T-helper 17 cell (primary cell): ENCODE measurements around the gene CORO2B. TPM values are rescaled to one million over a fixed set of nuclear protein-coding genes. Genes with fewer than 3 reads are reported as not detected.

Source experiments
- ATAC-seq: fragments of 150-1000 bp; cut with Tn5 transposase; 2 replicates; pipeline ENCODE4 v1.10.0; 2021; ENCODE audit warnings: mild to moderate bottlenecking, moderate library complexity
- DNase-seq, 3 donors: peaks; one replicate each; pipeline versions ENCODE4 v3.0.0 to v3.0.0-alpha.2; 2020 to 2021
- H3K9me3 ChIP-seq: one replicate; pipeline ENCODE4 v1.7.0; 2013; ENCODE audit warnings: low read length, mild to moderate bottlenecking; ENCODE audit not compliant: control insufficient read depth, poor library complexity, severe bottlenecking
- H3K27ac Mint-ChIP-seq: one replicate; pipeline ENCODE4 v1.8.0; 2022; ENCODE audit warnings: mild to moderate bottlenecking, moderate library complexity, mixed read lengths
- H3K27me3 Mint-ChIP-seq: one replicate; pipeline ENCODE4 v1.8.0; 2022; ENCODE audit warnings: mixed read lengths
- H3K36me3 Mint-ChIP-seq: one replicate; pipeline ENCODE4 v1.8.0; 2022; ENCODE audit warnings: low read depth, mixed read lengths
- H3K4me1 Mint-ChIP-seq: one replicate; pipeline ENCODE4 v1.8.0; 2022; ENCODE audit warnings: mild to moderate bottlenecking, mixed read lengths
- H3K4me3 Mint-ChIP-seq: one replicate; pipeline ENCODE4 v1.8.0; 2022; ENCODE audit warnings: mild to moderate bottlenecking, moderate library complexity, mixed read lengths
- total RNA-seq, 4 donors: library from RNA in 2 of 4; stranded (reverse) in 2 of 4; gene quantifications; one replicate each; pipeline ENCODE4 v1.2.3 and lab custom pipeline; 2022 to 2026

CORO2B gene
- total RNA-seq, 2 donors from 2014 or later: not detected

GRCh38 chr15:68653801-68654200 lies 75.0 kb downstream of the CORO2B start:
- H3K9me3 ChIP-seq: no peaks in the 10 kb centered on the region
- no peak overlapping the region for H3K4me3 Mint-ChIP-seq
- DNase-seq (no peak), ATAC-seq (no peak)
- peaks cover 4% of the 10 kb centered on the region for H3K27me3 Mint-ChIP-seq
- H3K4me1 Mint-ChIP-seq: no peaks in the 10 kb centered on the region
- no peaks in the 10 kb centered on the region for H3K36me3 Mint-ChIP-seq
- no peak overlapping the region for H3K27ac Mint-ChIP-seq

GRCh38 chr15:68654786-68655560 lies 76.2 kb downstream of the CORO2B start:
- no peak overlapping the region for H3K4me3 Mint-ChIP-seq
- H3K9me3 ChIP-seq: no peaks in the 10 kb centered on the region
- no peaks in the 10 kb centered on the region for H3K4me1 Mint-ChIP-seq
- DNase-seq (no peak), ATAC-seq (no peak)
- H3K36me3 Mint-ChIP-seq: no peaks in the 10 kb centered on the region
- H3K27me3 Mint-ChIP-seq: peaks cover 4% of the 10 kb centered on the region
- no peak overlapping the region for H3K27ac Mint-ChIP-seq

- ATAC-seq (no peak), DNase-seq (no peak)
- H3K27ac Mint-ChIP-seq: no peak overlapping the region
- no peaks in the 10 kb centered on the region for H3K36me3 Mint-ChIP-seq
- H3K4me3 Mint-ChIP-seq: no peak overlapping the region
- H3K4me1 Mint-ChIP-seq: no peaks in the 10 kb centered on the region
- H3K27me3 Mint-ChIP-seq: peaks cover 11% of the 10 kb centered on the region
- no peaks in the 10 kb centered on the region for H3K9me3 ChIP-seq
These were observed 77.1 kb downstream of the CORO2B start for GRCh38 chr15:68655686-68656437.

GRCh38 chr15:68656438-68656739 lies 77.6 kb downstream of the CORO2B start:
- no peak overlapping the region for H3K4me3 Mint-ChIP-seq
- ATAC-seq (no peak), DNase-seq (no peak)
- no peaks in the 10 kb centered on the region for H3K9me3 ChIP-seq
- no peak overlapping the region for H3K27ac Mint-ChIP-seq
- peaks cover 15% of the 10 kb centered on the region for H3K27me3 Mint-ChIP-seq
- H3K36me3 Mint-ChIP-seq: no peaks in the 10 kb centered on the region
- H3K4me1 Mint-ChIP-seq: no peaks in the 10 kb centered on the region

- H3K36me3 Mint-ChIP-seq: no peaks in the 10 kb centered on the region
- H3K4me1 Mint-ChIP-seq: no peaks in the 10 kb centered on the region
- peaks cover 22% of the 10 kb centered on the region for H3K27me3 Mint-ChIP-seq
- H3K4me3 Mint-ChIP-seq: no peak overlapping the region
- H3K9me3 ChIP-seq: no peaks in the 10 kb centered on the region
- no peak for DNase-seq
- no peak overlapping the region for H3K27ac Mint-ChIP-seq
- no peak for ATAC-seq
These were observed 79.4 kb downstream of the CORO2B start for GRCh38 chr15:68658151-68658550.

- Mint-ChIP-seq H3K36me3 (no peaks in the 10 kb centered on the region), H3K27ac (no peak overlapping the region), H3K4me3 (no peak overlapping the region)
These were observed 80.0 kb downstream of the CORO2B start for GRCh38 chr15:68658641-68659358.

GRCh38 chr15:68663526-68663925 lies 84.7 kb downstream of the CORO2B start:
- Mint-ChIP-seq H3K27me3 (peaks cover 48% of the 10 kb centered on the region), H3K4me3 (no peak overlapping the region), H3K27ac (no peak overlapping the region), H3K4me1 (no peaks in the 10 kb centered on the region), H3K36me3 (no peaks in the 10 kb centered on the region)
- no peak for DNase-seq
- ATAC-seq: no peak
- H3K9me3 ChIP-seq: no peaks in the 10 kb centered on the region

More at GRCh38 chr15:68658641-68659358, 80.0 kb downstream of the CORO2B start:
- no peaks in the 10 kb centered on the region for H3K4me1 Mint-ChIP-seq
- H3K9me3 ChIP-seq: no peaks in the 10 kb centered on the region
- no peak for ATAC-seq
- peaks cover 25% of the 10 kb centered on the region for H3K27me3 Mint-ChIP-seq
- no peak for DNase-seq

GRCh38 chr15:68666120-68666811 lies 87.5 kb downstream of the CORO2B start:
- Mint-ChIP-seq H3K36me3 (no peaks in the 10 kb centered on the region), H3K4me1 (no peaks in the 10 kb centered on the region), H3K27ac (no peak overlapping the region), H3K27me3 (peaks cover 44% of the 10 kb centered on the region), H3K4me3 (no peak overlapping the region)
- no peak for DNase-seq
- ATAC-seq: no peak
- H3K9me3 ChIP-seq: no peaks in the 10 kb centered on the region

GRCh38 chr15:68666812-68667450 lies 88.1 kb downstream of the CORO2B start:
- DNase-seq (no peak), ATAC-seq (no peak)
- H3K9me3 ChIP-seq: no peaks in the 10 kb centered on the region
- H3K27me3 Mint-ChIP-seq: peaks cover 50% of the 10 kb centered on the region
- no peaks in the 10 kb centered on the region for H3K4me1 Mint-ChIP-seq
- H3K27ac Mint-ChIP-seq: no peak overlapping the region
- no peaks in the 10 kb centered on the region for H3K36me3 Mint-ChIP-seq
- no peak overlapping the region for H3K4me3 Mint-ChIP-seq

GRCh38 chr15:68667800-68668625 lies 89.2 kb downstream of the CORO2B start:
- no peak overlapping the region for H3K4me3 Mint-ChIP-seq
- peaks cover 55% of the 10 kb centered on the region for H3K27me3 Mint-ChIP-seq
- no peak for DNase-seq
- no peak overlapping the region for H3K27ac Mint-ChIP-seq
- no peaks in the 10 kb centered on the region for H3K36me3 Mint-ChIP-seq
- ATAC-seq: no peak
- H3K4me1 Mint-ChIP-seq: no peaks in the 10 kb centered on the region
- no peaks in the 10 kb centered on the region for H3K9me3 ChIP-seq

- H3K9me3 ChIP-seq: no peaks in the 10 kb centered on the region
These were observed 90.3 kb downstream of the CORO2B start for GRCh38 chr15:68668926-68669600.

GRCh38 chr15:68672251-68672650 lies 93.5 kb downstream of the CORO2B start:
- DNase-seq (no peak), ATAC-seq (no peak)
- Mint-ChIP-seq H3K27ac (no peak overlapping the region), H3K36me3 (no peaks in the 10 kb centered on the region), H3K4me1 (peaks cover 3% of the 10 kb centered on the region), H3K27me3 (peaks cover 39% of the 10 kb centered on the region), H3K4me3 (no peak overlapping the region)
- H3K9me3 ChIP-seq: no peaks in the 10 kb centered on the region

More at GRCh38 chr15:68668926-68669600, 90.3 kb downstream of the CORO2B start:
- no peaks in the 10 kb centered on the region for H3K36me3 Mint-ChIP-seq
- peaks cover 3% of the 10 kb centered on the region for H3K4me1 Mint-ChIP-seq
- H3K27ac Mint-ChIP-seq: no peak overlapping the region
- no peak overlapping the region for H3K4me3 Mint-ChIP-seq
- ATAC-seq: no peak
- no peak for DNase-seq
- peaks cover 49% of the 10 kb centered on the region for H3K27me3 Mint-ChIP-seq
